Caco-2 (cell line): ENCODE data around the gene EAPP. TPM values are rescaled to one million over a fixed set of nuclear protein-coding genes. Genes with fewer than 3 reads are reported as not detected.
"Not testable (repeated sequence)": the region's sequence is repeated elsewhere in the genome, so short reads cannot be mapped to it uniquely, and the experiment has no call there.

ENCODE experiments used
- BruUV-seq: library from RNA; stranded (reverse); fragments of 400-500 nt; replicated peaks from 2 replicates; lab custom pipeline; 2021; lab: Mats Ljungman, UMichigan
- CTCF ChIA-PET: fragments of 300-600 bp; sonication (Branson Sonifier 250); formaldehyde crosslinking; loops from one replicate; lab custom pipeline; 2022; ENCODE audit warnings: antibody characterized with exemption; lab: Charles Lee
- POLR2A ChIA-PET: fragments of 300-600 bp; sonication (Branson Sonifier 250); formaldehyde crosslinking; loops from one replicate; lab custom pipeline; 2022; ENCODE audit warnings: antibody characterized with exemption; lab: Charles Lee
- DNase-seq, 2 experiments: peaks; one replicate each; pipeline versions ENCODE4 v3.0.0 to v3.0.0-alpha.2; 2020 to 2022
- H3K27me3 ChIP-seq: replicated peaks from 2 replicates; pipeline ENCODE4 v1.6.0; 2011; ENCODE audit warnings: low read length; ENCODE audit not compliant: control insufficient read depth, insufficient read depth
- H3K36me3 ChIP-seq: 2 replicates; pipeline ENCODE4 v1.5.1; 2011; ENCODE audit warnings: low read length; ENCODE audit not compliant: control insufficient read depth, insufficient read depth
- H3K4me1 ChIP-seq: fragments of 250-450 bp; sonication (Bioruptor Pico); 2 replicates; pipeline ENCODE4 v1.5.1; 2020; ENCODE audit warnings: mild to moderate bottlenecking
- H3K4me3 ChIP-seq: 2 replicates; pipeline ENCODE4 v1.5.1; 2011; ENCODE audit warnings: low read depth, mild to moderate bottlenecking, control low read depth, low read length
- H3K9me3 ChIP-seq: fragments of 250-450 bp; sonication (Bioruptor Pico); 2 replicates; pipeline ENCODE4 v1.5.1; 2020; ENCODE audit warnings: mild to moderate bottlenecking, moderate library complexity
- H3K27ac Mint-ChIP-seq: one replicate; pipeline ENCODE4 v1.8.0; 2022; ENCODE audit warnings: mixed read lengths; ENCODE audit not compliant: unreplicated experiment
- H3K27me3 Mint-ChIP-seq: one replicate; pipeline ENCODE4 v1.8.0; 2022; ENCODE audit warnings: mixed read lengths; ENCODE audit not compliant: insufficient read depth, unreplicated experiment
- H3K36me3 Mint-ChIP-seq: one replicate; pipeline ENCODE4 v1.8.0; 2022; ENCODE audit warnings: mild to moderate bottlenecking, mixed read lengths; ENCODE audit not compliant: insufficient read depth, unreplicated experiment
- H3K4me1 Mint-ChIP-seq: one replicate; pipeline ENCODE4 v1.8.0; 2022; ENCODE audit warnings: low read depth, mixed read lengths; ENCODE audit not compliant: unreplicated experiment
- H3K4me3 Mint-ChIP-seq: one replicate; pipeline ENCODE4 v1.8.0; 2022; ENCODE audit warnings: mild to moderate bottlenecking, moderate library complexity, mixed read lengths; ENCODE audit not compliant: unreplicated experiment
- H3K9me3 Mint-ChIP-seq: one replicate; pipeline ENCODE4 v1.8.0; 2022; ENCODE audit warnings: mixed read lengths; ENCODE audit not compliant: unreplicated experiment
- intact Hi-C: fragments of 100-400 bp; cut with micrococcal nuclease; formaldehyde crosslinking; loops from one replicate; pipeline ENCODE4 v1.10.0; 2022; ENCODE audit not compliant: unreplicated experiment
- total RNA-seq: library from RNA; stranded (reverse); gene quantifications from 2 replicates; pipeline ENCODE4 v1.2.3, GENCODE V29; 2022
- TF ChIP-seq, protein P1 (sequence below), 2 experiments: fragments of 200-600 bp in 1 of 2; IDR thresholded peaks; 1 replicate in 1 of 2; 2 replicates in 1 of 2; pipeline versions ENCODE4 v1.5.1 to v1.8.0; 2011 to 2022; ENCODE audit warnings: antibody characterized with exemption in 1 of 2, control low read depth in 1 of 2, inconsistent platforms in 1 of 2, low read depth in 1 of 2, low read length in 1 of 2, mild to moderate bottlenecking in 1 of 2, moderate library complexity in 1 of 2; ENCODE audit not compliant: insufficient read depth in 1 of 2, severe bottlenecking in 1 of 2, unreplicated experiment in 1 of 2

Gene EAPP
- total RNA-seq, 1 experiment from 2014 or later = 30.7 TPM

GRCh38 chr14:34538871-34539406 is 562 bp downstream of the EAPP start:
- no peaks in the 10 kb centered on the region for H3K9me3 Mint-ChIP-seq
- peak overlapping the region; percentile 92 for H3K27ac Mint-ChIP-seq
- H3K9me3 ChIP-seq = no peaks in the 10 kb centered on the region
- no peaks in the 10 kb centered on the region for H3K27me3 Mint-ChIP-seq
- intact Hi-C loops = loop anchor here (5.0 to 10.0 kb wide), 2 partner anchors 77 to 174 kb away; partner anchors contain the start of gene SPTSSA
- POLR2A ChIA-PET = interaction anchor here (0.7 kb wide), 1 partner anchor 214 kb away, joined by 3 read pairs; no protein-coding TSS in a partner anchor
- peaks cover 24% of the 10 kb centered on the region for H3K4me1 ChIP-seq
- H3K4me3 ChIP-seq = peak overlapping the region; percentile 68
- H3K4me1 Mint-ChIP-seq = peaks cover 6% of the 10 kb centered on the region
- CTCF ChIA-PET = no interaction called here
- H3K36me3 Mint-ChIP-seq = peaks cover 14% of the 10 kb centered on the region
- H3K36me3 ChIP-seq = 0 out of 2 replicates have a peak, but pooled peaks cover 3% of the 10 kb centered on the region
- no peak for DNase-seq
- TF ChIP-seq, protein P1, sequence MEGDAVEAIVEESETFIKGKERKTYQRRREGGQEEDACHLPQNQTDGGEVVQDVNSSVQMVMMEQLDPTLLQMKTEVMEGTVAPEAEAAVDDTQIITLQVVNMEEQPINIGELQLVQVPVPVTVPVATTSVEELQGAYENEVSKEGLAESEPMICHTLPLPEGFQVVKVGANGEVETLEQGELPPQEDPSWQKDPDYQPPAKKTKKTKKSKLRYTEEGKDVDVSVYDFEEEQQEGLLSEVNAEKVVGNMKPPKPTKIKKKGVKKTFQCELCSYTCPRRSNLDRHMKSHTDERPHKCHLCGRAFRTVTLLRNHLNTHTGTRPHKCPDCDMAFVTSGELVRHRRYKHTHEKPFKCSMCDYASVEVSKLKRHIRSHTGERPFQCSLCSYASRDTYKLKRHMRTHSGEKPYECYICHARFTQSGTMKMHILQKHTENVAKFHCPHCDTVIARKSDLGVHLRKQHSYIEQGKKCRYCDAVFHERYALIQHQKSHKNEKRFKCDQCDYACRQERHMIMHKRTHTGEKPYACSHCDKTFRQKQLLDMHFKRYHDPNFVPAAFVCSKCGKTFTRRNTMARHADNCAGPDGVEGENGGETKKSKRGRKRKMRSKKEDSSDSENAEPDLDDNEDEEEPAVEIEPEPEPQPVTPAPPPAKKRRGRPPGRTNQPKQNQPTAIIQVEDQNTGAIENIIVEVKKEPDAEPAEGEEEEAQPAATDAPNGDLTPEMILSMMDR (IDR thresholded peaks at IDR 0.05; ENCODE audit: insufficient read depth in 1 of 2, low read depth in 1 of 2, low read length in 1 of 2, severe bottlenecking in 1 of 2, unreplicated experiment in 1 of 2) = no peak
- H3K4me3 Mint-ChIP-seq = peak overlapping the region; percentile 98
- BruUV-seq = TSS peak; percentile 72
- H3K27me3 ChIP-seq = no peaks in the 10 kb centered on the region

DNA sequence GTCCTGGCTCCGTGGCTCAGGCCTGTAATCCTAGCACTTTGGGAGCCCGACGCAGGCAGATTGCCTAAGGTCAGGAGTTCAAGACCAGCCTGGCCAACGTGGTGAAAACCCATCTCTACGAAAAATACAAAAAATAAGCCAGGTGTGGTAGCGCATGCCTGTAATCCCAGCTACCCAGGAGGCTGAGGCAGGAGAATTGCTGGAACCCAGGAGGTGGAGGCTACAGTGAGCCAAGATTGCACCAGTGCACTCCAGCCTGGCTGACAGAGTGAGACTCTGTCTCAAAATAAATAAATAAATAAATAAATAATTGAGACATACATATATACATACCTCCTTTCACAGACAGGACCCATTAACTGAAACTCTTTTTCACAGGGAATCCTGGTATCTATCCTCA is 1.4 kb downstream of the EAPP start:
- H3K4me1 Mint-ChIP-seq, H3K27ac Mint-ChIP-seq, H3K4me3 Mint-ChIP-seq, DNase-seq, CTCF ChIA-PET, POLR2A ChIA-PET, H3K9me3 Mint-ChIP-seq, BruUV-seq, H3K9me3 ChIP-seq, H3K27me3 ChIP-seq, H3K27me3 Mint-ChIP-seq, H3K36me3 ChIP-seq: not testable (repeated sequence)
- peaks cover 23% of the 10 kb centered on the region for H3K36me3 Mint-ChIP-seq
- Histone ChIP-seq H3K4me1 (peaks cover 24% of the 10 kb centered on the region), H3K4me3 (peak overlapping the region; percentile 68)
- intact Hi-C loops = loop anchor here (5.0 to 10.0 kb wide), 2 partner anchors 76 to 173 kb away; partner anchors contain the start of gene SPTSSA

DNA sequence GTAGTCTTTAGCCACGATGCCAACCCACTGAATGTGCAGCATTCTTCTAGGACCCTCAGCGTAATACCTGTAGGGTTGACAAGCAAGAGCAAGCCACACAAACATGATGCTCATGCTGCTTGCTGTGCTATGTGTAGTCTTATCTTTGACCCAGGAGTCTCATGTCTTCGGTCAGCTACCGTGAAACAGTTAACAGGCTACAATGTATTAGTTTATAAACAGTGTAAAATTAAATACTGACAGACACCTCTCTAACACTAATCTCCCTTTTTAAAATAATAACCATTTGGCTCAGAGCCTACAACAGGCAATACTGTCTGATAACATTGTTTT is 1.9 kb downstream of the EAPP start:
- Mint-ChIP-seq H3K27me3 (no peaks in the 10 kb centered on the region), H3K4me1 (peaks cover 6% of the 10 kb centered on the region), H3K4me3 (no peak overlapping the region), H3K27ac (no peak overlapping the region), H3K36me3 (peaks cover 27% of the 10 kb centered on the region), H3K9me3 (no peaks in the 10 kb centered on the region)
- H3K36me3 ChIP-seq = 0 out of 2 replicates have a peak, but pooled peaks cover 3% of the 10 kb centered on the region
- no peaks in the 10 kb centered on the region for H3K27me3 ChIP-seq
- intact Hi-C loops = loop anchor here (5.0 to 10.0 kb wide), 2 partner anchors 75 to 173 kb away; partner anchors contain the start of gene SPTSSA
- BruUV-seq = no TSS peak
- ChIA-PET POLR2A (no interaction called here), CTCF (no interaction called here)
- peaks cover 24% of the 10 kb centered on the region for H3K4me1 ChIP-seq
- no peak for DNase-seq
- TF ChIP-seq, protein P1 (IDR thresholded peaks at IDR 0.05; ENCODE audit: insufficient read depth in 1 of 2, low read depth in 1 of 2, low read length in 1 of 2, severe bottlenecking in 1 of 2, unreplicated experiment in 1 of 2) = no peak
- H3K9me3 ChIP-seq = no peaks in the 10 kb centered on the region
- H3K4me3 ChIP-seq = no peak overlapping the region
